Nephron progenitor cell (in vitro differentiated cells): ENCODE results near the gene DBR1.
"Not testable (repeated sequence)": the region's sequence is repeated elsewhere in the genome, so short reads cannot be mapped to it uniquely, and the experiment has no call there.

Source experiments
- DNase-seq: peaks from one replicate; pipeline ENCODE4 v3.0.0; 2021
- H3K27ac Mint-ChIP-seq: 2 replicates; pipeline ENCODE4 v1.8.0; 2021; ENCODE audit warnings: mild to moderate bottlenecking, moderate library complexity, mixed read lengths
- H3K27me3 Mint-ChIP-seq: 2 replicates; pipeline ENCODE4 v1.8.0; 2021; ENCODE audit warnings: mild to moderate bottlenecking, low read depth, mixed read lengths; ENCODE audit not compliant: poor library complexity
- H3K36me3 Mint-ChIP-seq: 2 replicates; pipeline ENCODE4 v1.8.0; 2021; ENCODE audit warnings: low read depth, mixed read lengths
- H3K4me1 Mint-ChIP-seq: 2 replicates; pipeline ENCODE4 v1.8.0; 2021; ENCODE audit warnings: mixed read lengths
- H3K4me3 Mint-ChIP-seq: 2 replicates; pipeline ENCODE4 v1.8.0; 2021; ENCODE audit warnings: mild to moderate bottlenecking, moderate library complexity, mixed read lengths
- H3K9me3 Mint-ChIP-seq: 2 replicates; pipeline ENCODE4 v1.8.0; 2021; ENCODE audit warnings: mild to moderate bottlenecking, moderate library complexity, mixed read lengths
- CTCF ChIP-seq: fragments of 200-600 bp; sonication (generic); IDR thresholded peaks from 2 replicates; pipeline ENCODE4 v1.5.0; 2021; ENCODE audit warnings: antibody characterized with exemption

Gene DBR1

DNA sequence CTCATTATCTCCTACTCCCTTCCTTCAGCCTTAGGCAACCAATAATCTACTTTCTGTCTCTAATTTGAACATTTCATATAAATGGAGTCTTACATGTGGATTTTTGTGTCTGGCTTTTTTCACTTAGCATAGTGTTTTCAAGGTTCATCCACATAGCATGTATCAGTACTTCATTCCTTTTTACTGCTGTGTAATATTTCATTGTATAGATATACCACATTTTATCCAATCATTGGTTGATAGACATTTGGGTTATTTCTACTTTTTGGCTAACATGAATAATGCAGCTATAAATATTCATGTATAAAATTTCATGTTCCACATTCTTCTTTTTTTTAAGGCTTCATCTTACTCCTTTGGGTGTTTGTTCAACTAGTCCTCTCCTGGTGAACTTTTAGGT lies 20.2 kb downstream of the DBR1 start:
- Mint-ChIP-seq H3K9me3 (peaks cover 28% of the 10 kb centered on the region), H3K4me1 (no peaks in the 10 kb centered on the region), H3K27ac (no peak overlapping the region), H3K27me3 (peaks cover 4% of the 10 kb centered on the region), H3K4me3 (no peak overlapping the region), H3K36me3 (no peaks in the 10 kb centered on the region)
- TF ChIP-seq CTCF, result no peak
- no peak for DNase-seq

GRCh38 chr3:138148503-138148902 lies 26.2 kb downstream of the DBR1 start:
- no peaks in the 10 kb centered on the region for H3K4me1 Mint-ChIP-seq
- TF ChIP-seq CTCF, result no peak
- H3K27me3 Mint-ChIP-seq, result no peaks in the 10 kb centered on the region
- no peak overlapping the region for H3K4me3 Mint-ChIP-seq
- H3K27ac Mint-ChIP-seq, result no peak overlapping the region
- H3K36me3 Mint-ChIP-seq, result no peaks in the 10 kb centered on the region
- DNase-seq, result no peak
- H3K9me3 Mint-ChIP-seq, result peaks cover 20% of the 10 kb centered on the region

DNA sequence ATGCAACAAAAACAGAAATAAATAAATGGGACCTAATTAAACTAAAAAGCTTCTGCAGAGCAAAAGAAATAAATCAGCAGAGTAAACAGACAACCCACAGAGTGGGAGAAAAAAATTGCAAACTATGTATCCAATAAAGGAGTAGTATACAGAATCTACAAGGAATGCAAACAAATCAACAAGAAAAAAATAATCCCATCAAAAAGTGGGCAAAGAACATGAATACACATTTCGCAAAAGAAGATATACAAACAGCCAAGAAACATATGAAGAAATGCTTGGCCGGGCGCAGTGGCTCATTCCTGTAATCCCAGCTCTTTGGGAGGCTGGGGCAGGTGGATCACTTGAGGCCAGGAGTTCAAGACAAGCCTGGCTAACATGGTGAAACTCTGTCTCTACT lies 32.5 kb downstream of the DBR1 start:
- H3K27me3 Mint-ChIP-seq, H3K4me3 Mint-ChIP-seq, H3K4me1 Mint-ChIP-seq, DNase-seq, H3K36me3 Mint-ChIP-seq, H3K27ac Mint-ChIP-seq: not testable (repeated sequence)
- H3K9me3 Mint-ChIP-seq, result peaks cover 15% of the 10 kb centered on the region

DNA sequence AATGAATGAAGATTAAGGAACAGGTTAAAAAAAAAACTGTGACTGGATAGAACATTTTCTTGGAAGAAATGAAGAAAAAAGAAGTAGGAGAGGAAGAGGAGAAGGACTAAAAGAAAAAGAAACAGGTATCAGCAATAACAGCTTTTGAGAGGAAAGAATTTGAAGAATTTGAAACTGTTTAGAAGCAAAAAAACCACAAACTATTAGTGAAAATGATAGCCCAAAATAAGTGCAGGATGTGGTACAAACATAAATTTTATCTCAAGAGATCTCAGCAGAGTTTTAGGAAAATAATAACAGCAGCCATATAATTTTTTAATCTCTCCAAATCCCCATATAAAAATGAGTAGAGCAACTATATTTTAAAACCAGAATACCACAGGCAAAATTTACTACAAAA lies 33.8 kb downstream of the DBR1 start:
- Mint-ChIP-seq H3K4me3 (no peak overlapping the region), H3K36me3 (no peaks in the 10 kb centered on the region), H3K4me1 (no peaks in the 10 kb centered on the region), H3K9me3 (peaks cover 15% of the 10 kb centered on the region), H3K27me3 (peaks cover 2% of the 10 kb centered on the region), H3K27ac (no peak overlapping the region)
- no peak for DNase-seq
- no peak for TF ChIP-seq CTCF

DNA sequence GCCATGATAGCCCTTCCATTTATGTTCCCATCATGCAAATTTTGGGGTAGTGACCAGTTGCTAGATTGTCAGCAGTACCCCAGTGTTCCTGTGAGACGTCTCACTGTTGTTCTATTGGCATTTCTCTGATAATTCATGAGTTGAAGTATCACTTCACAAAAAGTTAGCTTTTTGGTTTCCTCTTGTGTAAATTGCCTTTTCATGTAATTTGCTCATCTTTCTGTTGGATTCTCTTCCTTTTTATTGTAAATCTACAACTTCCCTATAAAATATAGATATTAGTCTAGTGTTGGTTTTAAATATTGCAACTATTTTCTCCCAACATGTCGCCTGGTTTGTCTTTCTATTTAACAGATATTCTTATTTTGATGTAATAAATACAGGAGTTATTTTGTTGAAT lies 35.0 kb downstream of the DBR1 start:
- no peak for TF ChIP-seq CTCF
- Mint-ChIP-seq H3K9me3 (peaks cover 15% of the 10 kb centered on the region), H3K4me1 (no peaks in the 10 kb centered on the region), H3K27me3 (peaks cover 2% of the 10 kb centered on the region), H3K4me3 (no peak overlapping the region), H3K36me3 (no peaks in the 10 kb centered on the region), H3K27ac (no peak overlapping the region)
- no peak for DNase-seq

GRCh38 chr3:138137861-138138260 lies 36.9 kb downstream of the DBR1 start:
- no peaks in the 10 kb centered on the region for H3K4me1 Mint-ChIP-seq
- DNase-seq, result no peak
- H3K36me3 Mint-ChIP-seq, result no peaks in the 10 kb centered on the region
- no peak for TF ChIP-seq CTCF
- H3K4me3 Mint-ChIP-seq, result no peak overlapping the region
- peaks cover 5% of the 10 kb centered on the region for H3K27me3 Mint-ChIP-seq
- H3K9me3 Mint-ChIP-seq, result no peaks in the 10 kb centered on the region
- H3K27ac Mint-ChIP-seq, result no peak overlapping the region
